Measurements from ENCODE around the gene FGF14.

DNA sequence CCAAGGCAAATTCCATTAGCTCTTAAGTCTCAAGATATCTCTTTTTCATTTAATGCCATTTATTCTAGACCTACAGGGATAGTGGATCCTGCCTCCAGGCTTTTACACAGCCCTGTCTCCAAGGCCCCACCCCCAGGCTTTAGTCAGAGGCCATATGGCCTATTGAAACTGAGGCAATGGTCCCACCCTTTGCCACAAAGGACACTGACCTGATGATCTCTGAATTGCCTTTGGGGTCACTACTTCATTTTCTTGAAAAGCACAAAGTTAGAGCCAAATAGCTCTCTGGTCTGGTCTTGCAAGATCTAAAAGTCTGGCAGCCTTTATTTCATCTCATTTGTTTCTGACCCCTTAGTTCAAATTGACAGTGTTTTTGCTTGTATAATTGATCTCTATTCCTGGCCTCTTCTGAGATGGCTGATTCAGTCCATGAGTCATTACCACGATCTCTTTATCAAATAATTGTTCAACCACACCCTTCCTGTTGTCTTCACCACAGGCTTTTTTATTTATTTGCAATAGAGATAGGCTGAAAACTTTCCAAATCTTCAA lies 209.8 kb downstream of the FGF14 start:
- TF ChIP-seq, protein P1, sequence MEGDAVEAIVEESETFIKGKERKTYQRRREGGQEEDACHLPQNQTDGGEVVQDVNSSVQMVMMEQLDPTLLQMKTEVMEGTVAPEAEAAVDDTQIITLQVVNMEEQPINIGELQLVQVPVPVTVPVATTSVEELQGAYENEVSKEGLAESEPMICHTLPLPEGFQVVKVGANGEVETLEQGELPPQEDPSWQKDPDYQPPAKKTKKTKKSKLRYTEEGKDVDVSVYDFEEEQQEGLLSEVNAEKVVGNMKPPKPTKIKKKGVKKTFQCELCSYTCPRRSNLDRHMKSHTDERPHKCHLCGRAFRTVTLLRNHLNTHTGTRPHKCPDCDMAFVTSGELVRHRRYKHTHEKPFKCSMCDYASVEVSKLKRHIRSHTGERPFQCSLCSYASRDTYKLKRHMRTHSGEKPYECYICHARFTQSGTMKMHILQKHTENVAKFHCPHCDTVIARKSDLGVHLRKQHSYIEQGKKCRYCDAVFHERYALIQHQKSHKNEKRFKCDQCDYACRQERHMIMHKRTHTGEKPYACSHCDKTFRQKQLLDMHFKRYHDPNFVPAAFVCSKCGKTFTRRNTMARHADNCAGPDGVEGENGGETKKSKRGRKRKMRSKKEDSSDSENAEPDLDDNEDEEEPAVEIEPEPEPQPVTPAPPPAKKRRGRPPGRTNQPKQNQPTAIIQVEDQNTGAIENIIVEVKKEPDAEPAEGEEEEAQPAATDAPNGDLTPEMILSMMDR (conservative IDR thresholded peaks at IDR 0.05; ENCODE audit: low read depth in 2 of 2): no peak
- TF ChIP-seq EZH2 (IDR thresholded peaks at IDR 0.05; ENCODE audit: low read depth, unreplicated experiment) (no peak), EZH2phosphoT487 (IDR thresholded peaks at IDR 0.05; ENCODE audit: unreplicated experiment) (no peak), NANOG (IDR thresholded peaks at IDR 0.05; ENCODE audit: borderline replicate concordance) (no peak), POLR2AphosphoS5 (IDR thresholded peaks at IDR 0.05; ENCODE audit: low read depth) (no peak)
- TF ChIP-seq, protein P2, sequence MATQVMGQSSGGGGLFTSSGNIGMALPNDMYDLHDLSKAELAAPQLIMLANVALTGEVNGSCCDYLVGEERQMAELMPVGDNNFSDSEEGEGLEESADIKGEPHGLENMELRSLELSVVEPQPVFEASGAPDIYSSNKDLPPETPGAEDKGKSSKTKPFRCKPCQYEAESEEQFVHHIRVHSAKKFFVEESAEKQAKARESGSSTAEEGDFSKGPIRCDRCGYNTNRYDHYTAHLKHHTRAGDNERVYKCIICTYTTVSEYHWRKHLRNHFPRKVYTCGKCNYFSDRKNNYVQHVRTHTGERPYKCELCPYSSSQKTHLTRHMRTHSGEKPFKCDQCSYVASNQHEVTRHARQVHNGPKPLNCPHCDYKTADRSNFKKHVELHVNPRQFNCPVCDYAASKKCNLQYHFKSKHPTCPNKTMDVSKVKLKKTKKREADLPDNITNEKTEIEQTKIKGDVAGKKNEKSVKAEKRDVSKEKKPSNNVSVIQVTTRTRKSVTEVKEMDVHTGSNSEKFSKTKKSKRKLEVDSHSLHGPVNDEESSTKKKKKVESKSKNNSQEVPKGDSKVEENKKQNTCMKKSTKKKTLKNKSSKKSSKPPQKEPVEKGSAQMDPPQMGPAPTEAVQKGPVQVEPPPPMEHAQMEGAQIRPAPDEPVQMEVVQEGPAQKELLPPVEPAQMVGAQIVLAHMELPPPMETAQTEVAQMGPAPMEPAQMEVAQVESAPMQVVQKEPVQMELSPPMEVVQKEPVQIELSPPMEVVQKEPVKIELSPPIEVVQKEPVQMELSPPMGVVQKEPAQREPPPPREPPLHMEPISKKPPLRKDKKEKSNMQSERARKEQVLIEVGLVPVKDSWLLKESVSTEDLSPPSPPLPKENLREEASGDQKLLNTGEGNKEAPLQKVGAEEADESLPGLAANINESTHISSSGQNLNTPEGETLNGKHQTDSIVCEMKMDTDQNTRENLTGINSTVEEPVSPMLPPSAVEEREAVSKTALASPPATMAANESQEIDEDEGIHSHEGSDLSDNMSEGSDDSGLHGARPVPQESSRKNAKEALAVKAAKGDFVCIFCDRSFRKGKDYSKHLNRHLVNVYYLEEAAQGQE (IDR thresholded peaks at IDR 0.05; ENCODE audit: unreplicated experiment): no peak

All from GM23338 (cell line).